ENCODE measurements around the gene DKK2.

DNA sequence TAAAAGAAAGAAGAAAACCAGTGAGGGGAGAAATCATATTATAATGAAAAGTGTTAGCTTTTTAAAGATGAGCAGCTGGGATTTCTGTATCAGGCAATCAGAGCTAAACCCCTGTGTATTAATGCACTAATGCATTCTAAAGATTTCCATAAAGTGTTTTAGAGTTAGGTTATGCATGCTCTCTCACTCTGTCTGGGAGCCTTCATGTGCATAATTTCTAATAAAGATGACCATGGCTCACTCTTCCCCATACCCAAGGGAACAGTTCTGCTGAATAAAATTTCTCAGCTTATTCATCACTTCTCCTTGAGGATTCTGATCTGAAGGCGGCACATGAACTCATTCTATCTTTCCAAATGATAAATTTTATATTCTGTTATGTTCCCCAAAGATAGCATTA lies 129.4 kb downstream of the DKK2 start:
- TF ChIP-seq, protein P1, sequence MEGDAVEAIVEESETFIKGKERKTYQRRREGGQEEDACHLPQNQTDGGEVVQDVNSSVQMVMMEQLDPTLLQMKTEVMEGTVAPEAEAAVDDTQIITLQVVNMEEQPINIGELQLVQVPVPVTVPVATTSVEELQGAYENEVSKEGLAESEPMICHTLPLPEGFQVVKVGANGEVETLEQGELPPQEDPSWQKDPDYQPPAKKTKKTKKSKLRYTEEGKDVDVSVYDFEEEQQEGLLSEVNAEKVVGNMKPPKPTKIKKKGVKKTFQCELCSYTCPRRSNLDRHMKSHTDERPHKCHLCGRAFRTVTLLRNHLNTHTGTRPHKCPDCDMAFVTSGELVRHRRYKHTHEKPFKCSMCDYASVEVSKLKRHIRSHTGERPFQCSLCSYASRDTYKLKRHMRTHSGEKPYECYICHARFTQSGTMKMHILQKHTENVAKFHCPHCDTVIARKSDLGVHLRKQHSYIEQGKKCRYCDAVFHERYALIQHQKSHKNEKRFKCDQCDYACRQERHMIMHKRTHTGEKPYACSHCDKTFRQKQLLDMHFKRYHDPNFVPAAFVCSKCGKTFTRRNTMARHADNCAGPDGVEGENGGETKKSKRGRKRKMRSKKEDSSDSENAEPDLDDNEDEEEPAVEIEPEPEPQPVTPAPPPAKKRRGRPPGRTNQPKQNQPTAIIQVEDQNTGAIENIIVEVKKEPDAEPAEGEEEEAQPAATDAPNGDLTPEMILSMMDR (IDR thresholded peaks at IDR 0.05; ENCODE audit: low read length), result no peak
- TF ChIP-seq EZH2 (IDR thresholded peaks at IDR 0.05; ENCODE audit: borderline replicate concordance, low read length), result no peak
